H7 (cell line): ENCODE data around the gene THAP12. TPM values are rescaled to one million over a fixed set of nuclear protein-coding genes. Genes with fewer than 3 reads are reported as not detected.
"Not testable (repeated sequence)": the region's sequence is repeated elsewhere in the genome, so short reads cannot be mapped to it uniquely, and the experiment has no call there.

Experiments
- DNase-seq: peaks from one replicate; pipeline ENCODE4 v3.0.0; 2012
- H3K27me3 ChIP-seq: 2 replicates; pipeline ENCODE4 v1.6.0; 2011; ENCODE audit warnings: mild to moderate bottlenecking, low read length; ENCODE audit not compliant: control insufficient read depth, insufficient read depth
- H3K36me3 ChIP-seq: replicated peaks from 2 replicates; pipeline ENCODE4 v1.5.1; 2011; ENCODE audit warnings: low read length; ENCODE audit not compliant: control insufficient read depth, insufficient read depth
- H3K4me3 ChIP-seq: 2 replicates; pipeline ENCODE4 v1.5.1; 2011; ENCODE audit warnings: low read depth, mild to moderate bottlenecking, control low read depth, low read length, moderate library complexity; ENCODE audit not compliant: insufficient read depth
- total RNA-seq: library from RNA; depleted of rRNA; stranded (reverse); fragments of >200 nt; shearing (Covaris generic); gene quantifications from 2 replicates; pipeline ENCODE4 v1.2.3, GENCODE V29; 2014; rRNA removed

Gene THAP12, protein sequence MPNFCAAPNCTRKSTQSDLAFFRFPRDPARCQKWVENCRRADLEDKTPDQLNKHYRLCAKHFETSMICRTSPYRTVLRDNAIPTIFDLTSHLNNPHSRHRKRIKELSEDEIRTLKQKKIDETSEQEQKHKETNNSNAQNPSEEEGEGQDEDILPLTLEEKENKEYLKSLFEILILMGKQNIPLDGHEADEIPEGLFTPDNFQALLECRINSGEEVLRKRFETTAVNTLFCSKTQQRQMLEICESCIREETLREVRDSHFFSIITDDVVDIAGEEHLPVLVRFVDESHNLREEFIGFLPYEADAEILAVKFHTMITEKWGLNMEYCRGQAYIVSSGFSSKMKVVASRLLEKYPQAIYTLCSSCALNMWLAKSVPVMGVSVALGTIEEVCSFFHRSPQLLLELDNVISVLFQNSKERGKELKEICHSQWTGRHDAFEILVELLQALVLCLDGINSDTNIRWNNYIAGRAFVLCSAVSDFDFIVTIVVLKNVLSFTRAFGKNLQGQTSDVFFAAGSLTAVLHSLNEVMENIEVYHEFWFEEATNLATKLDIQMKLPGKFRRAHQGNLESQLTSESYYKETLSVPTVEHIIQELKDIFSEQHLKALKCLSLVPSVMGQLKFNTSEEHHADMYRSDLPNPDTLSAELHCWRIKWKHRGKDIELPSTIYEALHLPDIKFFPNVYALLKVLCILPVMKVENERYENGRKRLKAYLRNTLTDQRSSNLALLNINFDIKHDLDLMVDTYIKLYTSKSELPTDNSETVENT
- total RNA-seq = 27.0 and 37.0 TPM in 2 replicates

DNA sequence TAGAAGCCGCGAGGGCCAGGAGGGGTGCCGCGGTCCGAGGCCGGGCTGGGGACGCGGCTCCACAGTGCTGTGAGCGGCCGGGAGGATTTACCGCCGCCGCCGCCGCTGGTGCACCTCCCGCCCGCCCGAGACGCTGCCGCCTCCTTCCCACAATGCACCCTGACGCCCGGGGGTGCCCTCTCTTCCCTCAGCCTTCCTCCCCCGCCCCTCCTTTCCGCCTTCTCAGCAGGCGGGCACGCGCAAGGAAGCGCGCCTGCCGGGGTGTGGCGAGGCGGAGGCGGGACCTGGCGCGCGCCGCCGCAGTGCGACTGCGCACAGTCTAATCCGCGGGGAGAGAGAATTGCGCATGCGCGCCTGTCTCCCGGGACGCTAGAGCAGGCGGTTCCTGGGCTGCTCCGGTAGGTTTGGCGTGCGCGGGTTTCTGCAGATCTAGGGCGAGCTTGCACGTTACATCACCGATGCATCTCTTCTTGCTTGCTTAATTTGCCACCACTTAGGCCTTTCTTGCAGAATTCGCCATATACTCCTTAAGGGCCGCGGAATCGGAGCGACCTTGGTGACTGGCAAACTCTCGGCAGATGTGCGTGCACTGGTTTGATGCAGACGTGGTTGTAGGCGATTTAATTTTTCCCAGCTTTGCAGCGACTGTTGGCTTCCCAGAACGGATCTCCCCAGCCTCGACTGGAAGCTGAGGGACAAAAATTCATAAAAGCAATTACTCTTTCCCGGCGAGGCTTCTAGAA lies at the start of gene THAP12, which contains the start of gene GVQW3:
Gene THAP12, minus strand, starts transcription at position 156 of the 743 bp plus-strand sequence. CDS start 296 bp downstream, outside the sequence.
Gene GVQW3, plus strand, starts transcription at position 347 of the 743 bp plus-strand sequence. CDS start 506 bp downstream, outside the sequence.
- H3K4me3 ChIP-seq = peak within 1 kb of the TSS; percentile 84
- DNase-seq = peak; percentile 99
- no peaks in the 10 kb centered on the region for H3K27me3 ChIP-seq
- no peaks in the 10 kb centered on the region; the same call in 1 of the 2 replicates for H3K36me3 ChIP-seq

DNA sequence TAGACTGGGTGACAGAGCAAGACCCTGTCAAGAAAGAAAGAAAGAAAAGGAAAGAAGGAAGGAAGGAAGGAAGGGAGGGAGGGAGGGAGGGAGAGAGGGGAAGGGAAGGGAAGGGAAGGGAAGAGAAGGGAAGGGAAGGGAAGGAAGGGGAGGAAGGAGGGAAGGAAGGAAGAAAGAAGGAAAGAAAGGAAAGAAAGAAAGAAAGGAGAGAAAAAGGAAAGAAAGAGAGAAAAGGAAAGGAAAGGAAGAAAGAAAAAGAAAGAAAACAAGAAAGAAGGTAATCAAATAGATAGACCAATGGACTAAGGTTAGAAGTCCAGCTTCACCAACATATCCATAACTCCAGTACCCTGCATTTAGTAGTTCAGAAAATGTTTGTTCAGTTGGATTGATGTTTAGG lies 45.7 kb upstream of the THAP12 start:
- no peak for DNase-seq
- Histone ChIP-seq H3K27me3 (no peaks in the 10 kb centered on the region), H3K4me3 (no peak overlapping the region), H3K36me3 (no peaks in the 10 kb centered on the region)

- Histone ChIP-seq H3K36me3 (no peaks in the 10 kb centered on the region), H3K27me3 (no peaks in the 10 kb centered on the region), H3K4me3 (no peak overlapping the region)
- no peak for DNase-seq
Observed at GRCh38 chr11:76424891-76425290, 44.0 kb upstream of the THAP12 start.

DNA sequence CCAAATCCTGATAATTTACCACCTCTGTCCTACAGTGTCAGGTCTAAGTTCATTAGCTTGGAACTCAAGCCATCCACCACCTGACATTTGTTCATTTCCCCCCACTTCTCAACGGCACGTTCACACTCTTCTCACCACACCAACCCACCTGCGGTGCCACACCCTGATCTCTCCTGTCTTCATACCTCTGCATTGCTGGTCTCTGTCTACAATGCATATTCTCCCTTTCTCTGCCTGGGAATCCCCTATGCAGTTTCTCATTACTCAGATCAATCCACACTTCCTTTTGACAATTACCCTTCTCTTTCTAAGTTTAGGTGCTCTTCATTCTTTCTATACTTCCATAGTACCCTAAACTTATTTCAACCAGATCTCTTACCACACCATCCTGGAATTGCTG lies 43.4 kb upstream of the THAP12 start:
- DNase-seq = no peak
- Histone ChIP-seq H3K27me3 (no peaks in the 10 kb centered on the region), H3K4me3 (no peak overlapping the region), H3K36me3 (no peaks in the 10 kb centered on the region)

DNA sequence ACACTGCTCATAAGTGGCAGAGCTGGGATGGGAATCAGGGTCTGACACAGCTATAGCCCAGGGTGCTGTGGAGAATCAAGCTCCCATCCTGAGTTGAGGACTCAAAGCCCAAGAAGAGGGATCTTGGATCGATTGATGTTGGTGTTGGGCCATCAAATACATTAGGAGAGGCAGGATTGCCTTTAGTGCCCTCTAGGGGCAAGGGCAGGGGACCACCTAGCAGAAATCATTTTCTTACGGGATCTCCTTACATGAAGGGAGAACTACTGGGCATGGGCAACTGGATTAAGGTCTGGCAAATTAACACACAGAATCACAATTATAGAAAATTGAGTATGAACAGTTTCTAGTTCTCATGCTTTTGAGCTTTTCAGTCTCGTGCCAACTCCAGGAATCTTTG lies 39.0 kb upstream of the THAP12 start:
- H3K27me3 ChIP-seq = no peaks in the 10 kb centered on the region
- DNase-seq = peak; percentile 70
- H3K4me3 ChIP-seq = no peak overlapping the region
- no peaks in the 10 kb centered on the region for H3K36me3 ChIP-seq

DNA sequence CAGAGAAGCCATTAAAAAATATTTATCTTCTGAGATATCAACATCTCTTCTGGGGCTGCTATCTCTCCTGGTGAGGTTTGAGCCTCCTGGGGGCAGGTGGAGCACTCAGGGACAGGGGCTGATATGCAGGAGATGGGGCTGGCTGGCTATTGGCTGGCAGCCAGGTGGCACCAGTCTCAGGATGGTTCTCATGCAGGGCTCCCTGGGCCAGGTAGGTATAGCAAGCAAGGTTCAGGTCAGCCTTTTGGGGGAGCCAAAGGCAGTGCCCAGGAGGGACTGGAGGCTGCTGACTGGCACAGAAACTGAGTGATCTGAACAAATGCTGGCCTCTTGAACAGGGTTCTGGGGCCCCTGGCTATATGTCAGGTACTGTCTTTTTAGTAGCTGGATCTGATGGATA lies 34.1 kb upstream of the THAP12 start:
- H3K36me3 ChIP-seq = no peaks in the 10 kb centered on the region
- H3K4me3 ChIP-seq = no peak overlapping the region
- no peaks in the 10 kb centered on the region for H3K27me3 ChIP-seq
- DNase-seq = peak; percentile 64

DNA sequence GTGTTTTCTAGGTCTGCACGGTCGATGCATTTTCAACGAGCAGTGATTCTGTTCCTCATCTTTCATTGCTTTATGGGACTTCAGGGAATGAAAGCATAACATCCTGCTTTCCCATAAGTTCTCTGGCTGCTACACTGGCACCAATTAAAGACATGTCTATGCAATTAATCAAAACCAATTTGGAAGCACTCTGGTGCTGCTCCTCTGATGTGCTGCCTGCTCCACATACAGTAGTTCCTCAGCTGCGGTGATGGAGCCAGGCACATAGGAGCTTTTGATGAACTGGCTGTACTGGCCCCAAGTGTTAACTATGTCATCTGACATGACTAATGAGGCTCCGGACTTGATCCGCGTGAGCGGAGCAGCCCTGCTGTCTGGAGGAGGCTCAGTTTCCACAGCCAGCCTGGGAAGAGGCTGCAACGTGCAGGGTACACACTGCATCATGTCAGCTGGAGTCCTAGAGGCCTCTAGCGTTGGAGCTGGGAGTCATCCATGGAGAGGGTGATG lies 30.0 kb upstream of the THAP12 start:
- DNase-seq = no peak

DNA sequence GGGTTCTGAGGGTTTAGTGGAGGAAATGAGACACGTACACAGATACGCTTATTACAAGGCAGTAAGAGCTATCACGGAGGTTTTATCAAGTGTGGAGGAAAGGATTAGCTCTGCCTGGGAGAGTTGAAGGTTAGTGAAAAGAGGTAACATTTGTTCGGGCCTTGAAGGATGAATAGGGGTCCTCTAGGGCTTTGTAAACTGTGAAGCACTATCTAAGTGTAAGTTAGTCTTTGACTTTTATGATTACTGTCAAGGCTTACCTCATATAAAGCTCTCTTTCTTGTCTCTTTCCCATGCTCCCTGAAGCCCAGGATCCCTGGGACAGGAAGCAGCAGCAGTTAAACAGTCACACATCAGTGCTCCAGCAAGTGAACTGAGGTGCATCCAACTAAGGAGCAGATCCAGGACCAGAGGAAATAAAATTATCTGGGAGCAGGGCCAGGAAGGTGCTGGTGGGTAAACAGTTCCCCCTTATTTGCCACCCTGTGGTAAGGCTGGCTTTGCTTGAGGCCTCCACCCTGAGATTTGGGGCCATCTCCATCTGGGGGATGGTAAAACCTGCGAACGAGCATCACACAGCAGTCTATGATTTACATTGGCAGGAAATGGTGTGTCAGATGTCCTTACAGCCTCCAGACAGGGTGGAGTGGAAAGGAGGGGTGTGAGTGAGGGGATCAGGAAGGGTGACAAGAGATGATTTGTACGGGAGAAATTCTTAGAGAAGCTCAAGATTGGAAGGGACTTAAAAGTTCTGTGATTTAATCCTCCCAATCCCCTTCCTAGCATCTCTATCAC lies 27.4 kb upstream of the THAP12 start:
- Histone ChIP-seq H3K27me3 (no peaks in the 10 kb centered on the region), H3K36me3 (no peaks in the 10 kb centered on the region), H3K4me3 (no peak overlapping the region)
- no peak for DNase-seq

More for the DNA sequence above, 30.0 kb upstream of the THAP12 start:
- Histone ChIP-seq H3K4me3 (no peak overlapping the region), H3K27me3 (no peaks in the 10 kb centered on the region), H3K36me3 (no peaks in the 10 kb centered on the region)

DNA sequence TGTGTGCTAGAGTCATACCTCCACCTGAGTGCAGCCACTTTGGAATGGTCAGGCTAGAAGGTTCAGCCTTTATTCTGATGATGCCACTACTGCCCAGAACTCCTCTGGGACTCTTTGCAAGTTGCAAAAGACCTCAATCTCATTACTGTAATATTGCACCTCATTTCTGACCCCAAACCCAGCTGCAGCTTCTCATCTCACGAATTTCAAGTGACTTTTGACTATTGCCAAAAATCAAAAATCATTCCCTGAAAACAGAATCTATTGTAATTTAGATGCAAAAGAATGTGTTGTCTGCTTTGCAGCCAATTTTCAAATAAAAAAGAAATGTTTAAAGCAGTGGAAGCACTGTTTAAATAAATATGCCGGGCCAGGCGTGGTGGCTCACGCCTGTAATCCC lies 25.4 kb upstream of the THAP12 start:
- no peak for DNase-seq
- no peak overlapping the region for H3K4me3 ChIP-seq
- H3K36me3 ChIP-seq = no peaks in the 10 kb centered on the region
- no peaks in the 10 kb centered on the region for H3K27me3 ChIP-seq

GRCh38 chr11:76401484-76401883 lies 20.6 kb upstream of the THAP12 start:
- DNase-seq, H3K4me3 ChIP-seq, H3K36me3 ChIP-seq, H3K27me3 ChIP-seq: not testable (repeated sequence)

- Histone ChIP-seq H3K27me3 (no peaks in the 10 kb centered on the region), H3K4me3 (no peak overlapping the region), H3K36me3 (no peaks in the 10 kb centered on the region)
- no peak for DNase-seq
Observed at GRCh38 chr11:76400967-76401366, 20.0 kb upstream of the THAP12 start.

DNA sequence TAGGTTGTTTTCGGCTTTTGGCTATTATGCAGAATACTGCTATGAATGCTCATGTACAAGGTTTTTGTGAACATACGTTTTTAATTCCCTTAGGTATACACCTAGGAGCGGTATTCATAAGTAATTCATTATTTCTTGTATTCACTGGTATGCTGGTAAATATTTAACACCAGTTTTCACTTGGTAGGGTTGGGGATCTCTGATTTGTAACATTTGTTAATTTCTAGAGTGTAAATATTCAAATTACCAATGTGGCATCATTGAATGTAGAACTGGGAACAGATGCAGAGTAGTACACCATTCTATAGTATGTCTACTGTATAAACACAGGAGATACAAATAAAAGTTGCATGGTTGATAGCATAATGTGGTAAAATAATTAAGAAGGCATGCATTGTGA lies 16.5 kb upstream of the THAP12 start:
- H3K27me3 ChIP-seq = no peaks in the 10 kb centered on the region
- no peaks in the 10 kb centered on the region for H3K36me3 ChIP-seq
- no peak overlapping the region for H3K4me3 ChIP-seq
- no peak for DNase-seq

DNA sequence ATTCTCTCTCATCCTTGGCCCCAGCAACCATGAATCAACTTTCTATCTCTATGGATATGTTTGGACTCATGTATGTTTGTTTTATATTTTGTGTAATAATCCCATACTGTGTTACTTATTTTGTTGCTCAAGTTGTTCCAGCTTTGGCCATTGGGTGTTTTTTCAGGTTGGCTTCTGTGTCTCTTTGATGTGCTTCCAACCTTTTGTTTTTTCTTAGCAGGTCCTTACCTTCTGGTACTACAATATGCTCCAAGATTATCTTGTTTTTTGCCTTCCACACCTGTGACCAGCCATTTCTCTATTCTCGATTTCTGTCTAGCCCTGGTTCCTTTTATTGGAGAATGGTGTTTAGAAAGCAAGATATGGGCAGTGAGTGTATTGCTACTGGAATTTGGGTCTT lies 14.4 kb upstream of the THAP12 start:
- Histone ChIP-seq H3K27me3 (no peaks in the 10 kb centered on the region), H3K4me3 (no peak overlapping the region), H3K36me3 (no peaks in the 10 kb centered on the region)
- DNase-seq = no peak

DNA sequence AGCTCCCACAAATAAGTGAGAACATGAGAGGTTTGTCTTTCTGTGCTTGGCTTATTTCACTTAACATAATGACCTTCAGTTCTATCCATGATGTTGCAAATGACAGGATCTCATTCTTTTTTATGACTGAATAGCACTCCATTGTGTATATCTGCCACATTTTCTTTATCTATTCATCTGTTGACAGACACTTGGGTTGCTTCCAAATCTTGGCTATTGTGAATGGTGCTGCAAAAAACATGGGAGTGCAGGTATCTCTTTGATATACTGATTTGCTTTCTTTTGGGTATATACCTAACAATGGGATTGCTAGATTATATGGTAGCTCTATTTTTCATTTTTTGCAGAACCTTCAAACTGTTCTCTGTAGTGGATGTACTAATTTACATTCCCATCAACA lies 13.5 kb upstream of the THAP12 start:
- no peaks in the 10 kb centered on the region for H3K27me3 ChIP-seq
- DNase-seq = no peak
- no peak overlapping the region for H3K4me3 ChIP-seq
- no peaks in the 10 kb centered on the region for H3K36me3 ChIP-seq
